Measurements from ENCODE around the gene TBC1D10A.
A peak's percentile ranks its signal among the peaks of the same experiment; 100 is the strongest.

Gene TBC1D10A

DNA sequence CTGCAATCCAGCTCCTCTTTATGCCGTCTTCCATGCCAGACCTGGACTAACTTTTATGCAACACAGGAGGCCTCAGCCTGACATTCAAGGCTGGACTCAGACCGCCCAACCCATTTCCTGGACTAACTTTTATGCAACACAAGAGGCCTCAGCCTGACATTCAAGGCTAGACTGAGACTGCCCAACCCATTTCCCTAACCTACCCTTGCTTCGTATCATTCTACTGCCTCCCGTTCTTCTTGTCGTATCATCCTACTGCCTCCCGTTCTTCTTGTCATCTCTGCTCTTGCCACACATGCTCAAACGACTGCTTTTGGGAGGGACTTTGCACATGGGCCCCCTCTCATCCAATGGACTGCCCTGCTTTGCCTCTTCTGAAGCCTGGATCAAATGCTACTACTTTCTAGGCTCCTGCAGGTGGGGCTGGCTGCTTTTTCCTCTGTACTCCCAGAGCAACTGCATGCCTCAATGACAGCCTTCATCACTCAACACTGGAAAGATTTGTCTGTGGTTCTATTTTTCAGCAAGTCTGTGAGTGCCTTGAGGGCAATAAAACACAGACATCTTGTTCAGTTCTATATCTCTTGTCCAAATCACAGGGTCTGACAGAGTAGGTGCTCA is 7.8 kb downstream of the TBC1D10A start:
- H3K4me3 ChIP-seq (ENCODE audit: low read depth, low read length): no peak overlapping the region
- no peak overlapping the region for H3K27ac ChIP-seq (ENCODE audit: low read depth, low read length)
- no peaks in the 10 kb centered on the region for H3K36me3 ChIP-seq (ENCODE audit: insufficient read depth, low read length)
- peaks cover 24% of the 10 kb centered on the region for H3K4me1 ChIP-seq (ENCODE audit: control insufficient read depth, insufficient read depth, low read length, unreplicated experiment)
- H2AFZ ChIP-seq (ENCODE audit: low read length, unreplicated experiment): no peak overlapping the region
- peaks cover 20% of the 10 kb centered on the region for H3K79me2 ChIP-seq (ENCODE audit: control insufficient read depth, insufficient read depth, low read length, unreplicated experiment)
- H3K27me3 ChIP-seq (ENCODE audit: insufficient read depth, low read length): no peaks in the 10 kb centered on the region

GRCh38 chr22:30317778-30318177 is 9.0 kb downstream of the TBC1D10A start:
- Histone ChIP-seq H3K36me3 (ENCODE audit: insufficient read depth, low read length) (no peaks in the 10 kb centered on the region), H3K4me3 (ENCODE audit: low read depth, low read length) (no peak overlapping the region), H3K79me2 (ENCODE audit: control insufficient read depth, insufficient read depth, low read length, unreplicated experiment) (peaks cover 13% of the 10 kb centered on the region), H3K4me1 (ENCODE audit: control insufficient read depth, insufficient read depth, low read length, unreplicated experiment) (peaks cover 30% of the 10 kb centered on the region), H3K27ac (ENCODE audit: low read depth, low read length) (no peak overlapping the region), H3K27me3 (ENCODE audit: insufficient read depth, low read length) (no peaks in the 10 kb centered on the region), H2AFZ (ENCODE audit: low read length, unreplicated experiment) (no peak overlapping the region)

- no peak overlapping the region; the same call in 1 of the 2 replicates for H3K27ac ChIP-seq (ENCODE audit: low read depth, low read length)
- H3K27me3 ChIP-seq (ENCODE audit: insufficient read depth, low read length): no peaks in the 10 kb centered on the region
- peaks cover 46% of the 10 kb centered on the region for H3K4me1 ChIP-seq (ENCODE audit: control insufficient read depth, insufficient read depth, low read length, unreplicated experiment)
- no peaks in the 10 kb centered on the region for H3K36me3 ChIP-seq (ENCODE audit: insufficient read depth, low read length)
- H2AFZ ChIP-seq (ENCODE audit: low read length, unreplicated experiment): no peak overlapping the region
- H3K4me3 ChIP-seq (ENCODE audit: low read depth, low read length): no peak overlapping the region
- peaks cover 14% of the 10 kb centered on the region for H3K79me2 ChIP-seq (ENCODE audit: control insufficient read depth, insufficient read depth, low read length, unreplicated experiment)
Measured at GRCh38 chr22:30315962-30316576, 10.7 kb downstream of the TBC1D10A start.

GRCh38 chr22:30314915-30315314 is 11.8 kb downstream of the TBC1D10A start:
- H2AFZ ChIP-seq (ENCODE audit: low read length, unreplicated experiment): no peak overlapping the region
- no peaks in the 10 kb centered on the region for H3K36me3 ChIP-seq (ENCODE audit: insufficient read depth, low read length)
- H3K27me3 ChIP-seq (ENCODE audit: insufficient read depth, low read length): no peaks in the 10 kb centered on the region
- peaks cover 56% of the 10 kb centered on the region for H3K4me1 ChIP-seq (ENCODE audit: control insufficient read depth, insufficient read depth, low read length, unreplicated experiment)
- peaks cover 23% of the 10 kb centered on the region for H3K79me2 ChIP-seq (ENCODE audit: control insufficient read depth, insufficient read depth, low read length, unreplicated experiment)
- no peak overlapping the region for H3K27ac ChIP-seq (ENCODE audit: low read depth, low read length)
- no peak overlapping the region for H3K4me3 ChIP-seq (ENCODE audit: low read depth, low read length)

- Histone ChIP-seq H3K4me3 (ENCODE audit: low read depth, low read length) (no peak overlapping the region), H3K27me3 (ENCODE audit: insufficient read depth, low read length) (no peaks in the 10 kb centered on the region), H3K27ac (ENCODE audit: low read depth, low read length) (no peak overlapping the region; the same call in 1 of the 2 replicates), H3K79me2 (ENCODE audit: control insufficient read depth, insufficient read depth, low read length, unreplicated experiment) (peaks cover 31% of the 10 kb centered on the region), H3K36me3 (ENCODE audit: insufficient read depth, low read length) (no peaks in the 10 kb centered on the region), H3K4me1 (ENCODE audit: control insufficient read depth, insufficient read depth, low read length, unreplicated experiment) (peaks cover 56% of the 10 kb centered on the region), H2AFZ (ENCODE audit: low read length, unreplicated experiment) (no peak overlapping the region)
Measured at GRCh38 chr22:30313527-30314363, 13.0 kb downstream of the TBC1D10A start.

- H3K79me2 ChIP-seq (ENCODE audit: control insufficient read depth, insufficient read depth, low read length, unreplicated experiment): peaks cover 28% of the 10 kb centered on the region
- peak overlapping the region; percentile 53; the same call in 1 of the 2 replicates for H3K27ac ChIP-seq (ENCODE audit: low read depth, low read length)
- H3K36me3 ChIP-seq (ENCODE audit: insufficient read depth, low read length): no peaks in the 10 kb centered on the region
- no peak overlapping the region for H2AFZ ChIP-seq (ENCODE audit: low read length, unreplicated experiment)
- H3K4me3 ChIP-seq (ENCODE audit: low read depth, low read length): no peak overlapping the region
- H3K4me1 ChIP-seq (ENCODE audit: control insufficient read depth, insufficient read depth, low read length, unreplicated experiment): peaks cover 54% of the 10 kb centered on the region
- H3K27me3 ChIP-seq (ENCODE audit: insufficient read depth, low read length): no peaks in the 10 kb centered on the region
Measured at GRCh38 chr22:30312053-30312452, 14.7 kb downstream of the TBC1D10A start.

DNA sequence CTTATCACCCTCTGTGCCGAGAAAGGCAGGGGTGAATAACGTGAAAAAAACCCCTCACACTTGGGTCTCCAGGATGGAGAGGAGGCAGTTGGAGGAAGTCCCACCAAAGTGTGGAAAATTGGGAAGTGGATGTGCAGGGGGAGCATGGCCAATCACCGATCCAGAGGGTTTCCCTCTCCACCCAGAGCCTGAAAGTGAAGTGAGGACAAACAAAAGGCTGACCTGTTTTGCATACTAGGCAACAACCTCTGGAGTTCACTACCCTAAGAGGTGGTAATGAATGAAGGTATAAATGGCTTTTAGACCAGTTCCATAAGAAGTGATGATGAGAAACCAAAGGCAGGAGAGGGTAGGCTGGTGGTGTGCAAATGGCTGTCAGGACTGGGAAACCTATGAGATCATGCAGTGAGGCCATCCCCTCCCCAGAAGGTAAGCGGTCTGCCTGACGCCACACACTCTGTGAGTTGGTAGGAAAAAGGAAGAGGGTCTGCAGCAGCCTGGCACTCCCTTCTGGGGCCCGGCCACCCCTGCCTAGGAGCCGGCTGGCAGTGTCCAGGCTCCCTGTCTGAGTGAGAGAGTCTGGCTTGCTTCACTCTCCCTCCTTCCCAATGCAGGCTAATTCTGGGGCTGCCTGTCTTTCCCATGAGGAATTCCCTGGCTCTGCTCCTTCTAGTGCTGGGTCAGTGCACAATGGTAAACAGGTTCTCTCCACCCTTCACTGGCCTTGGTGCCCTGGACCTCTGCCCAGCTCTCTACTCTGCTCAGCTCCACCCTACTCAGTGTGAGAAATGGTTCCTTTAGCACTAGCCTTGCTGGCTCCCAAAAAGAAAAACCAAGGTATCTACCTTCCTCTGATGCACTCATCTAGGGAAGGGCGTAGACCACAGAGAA is 15.6 kb downstream of the TBC1D10A start:
- Histone ChIP-seq H3K36me3 (ENCODE audit: insufficient read depth, low read length) (no peaks in the 10 kb centered on the region), H3K27ac (ENCODE audit: low read depth, low read length) (peak overlapping the region; percentile 53; the same call in 1 of the 2 replicates), H3K79me2 (ENCODE audit: control insufficient read depth, insufficient read depth, low read length, unreplicated experiment) (peaks cover 31% of the 10 kb centered on the region), H3K4me1 (ENCODE audit: control insufficient read depth, insufficient read depth, low read length, unreplicated experiment) (peaks cover 57% of the 10 kb centered on the region), H3K4me3 (ENCODE audit: low read depth, low read length) (no peak overlapping the region), H3K27me3 (ENCODE audit: insufficient read depth, low read length) (no peaks in the 10 kb centered on the region), H2AFZ (ENCODE audit: low read length, unreplicated experiment) (no peak overlapping the region)

DNA sequence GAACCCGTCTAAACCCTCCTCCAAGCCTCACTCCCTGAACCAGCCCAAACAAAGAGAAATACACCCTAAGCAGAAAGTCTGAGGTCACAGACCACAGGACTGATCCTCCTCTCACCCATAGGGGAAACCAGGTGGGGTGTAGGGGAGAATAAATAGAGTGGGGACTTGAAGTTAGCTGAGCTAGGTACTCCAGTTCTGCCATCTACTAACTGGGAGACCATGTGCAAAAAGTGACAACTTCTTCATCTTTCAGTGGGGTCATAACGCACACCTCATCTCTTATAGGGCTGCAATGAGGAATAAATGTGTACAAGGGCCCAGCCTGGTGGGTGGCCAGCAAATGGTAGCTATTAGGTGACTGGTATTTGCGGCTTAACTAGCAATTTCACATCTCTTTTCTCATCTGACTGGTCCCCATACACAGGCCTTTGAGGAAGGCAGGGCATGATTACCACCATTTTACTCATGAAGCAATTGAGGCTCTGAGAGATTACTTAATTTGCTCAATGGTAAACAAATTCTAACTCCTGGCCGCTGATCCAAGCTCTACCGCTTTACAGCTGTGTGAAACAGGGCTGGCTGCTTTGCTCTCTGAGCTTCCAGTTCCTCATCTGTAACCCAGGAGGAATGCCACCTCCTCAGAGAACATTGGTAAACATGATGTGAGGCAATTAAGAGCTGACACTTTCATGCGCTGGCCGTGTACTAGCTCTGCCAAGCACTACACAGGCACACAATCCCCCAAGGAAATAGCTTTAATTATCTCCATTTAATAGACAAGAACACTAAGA is 16.6 kb downstream of the TBC1D10A start:
- no peaks in the 10 kb centered on the region for H3K36me3 ChIP-seq (ENCODE audit: insufficient read depth, low read length)
- H3K4me3 ChIP-seq (ENCODE audit: low read depth, low read length): no peak overlapping the region
- H3K4me1 ChIP-seq (ENCODE audit: control insufficient read depth, insufficient read depth, low read length, unreplicated experiment): peaks cover 59% of the 10 kb centered on the region
- H3K27me3 ChIP-seq (ENCODE audit: insufficient read depth, low read length): no peaks in the 10 kb centered on the region
- H3K27ac ChIP-seq (ENCODE audit: low read depth, low read length): no peak overlapping the region
- H2AFZ ChIP-seq (ENCODE audit: low read length, unreplicated experiment): no peak overlapping the region
- H3K79me2 ChIP-seq (ENCODE audit: control insufficient read depth, insufficient read depth, low read length, unreplicated experiment): peaks cover 35% of the 10 kb centered on the region

- Histone ChIP-seq H3K4me3 (ENCODE audit: low read depth, low read length) (no peak overlapping the region), H3K4me1 (ENCODE audit: control insufficient read depth, insufficient read depth, low read length, unreplicated experiment) (peaks cover 57% of the 10 kb centered on the region), H3K27ac (ENCODE audit: low read depth, low read length) (no peak overlapping the region), H3K27me3 (ENCODE audit: insufficient read depth, low read length) (no peaks in the 10 kb centered on the region), H3K79me2 (ENCODE audit: control insufficient read depth, insufficient read depth, low read length, unreplicated experiment) (peaks cover 38% of the 10 kb centered on the region), H3K36me3 (ENCODE audit: insufficient read depth, low read length) (no peaks in the 10 kb centered on the region), H2AFZ (ENCODE audit: low read length, unreplicated experiment) (no peak overlapping the region)
Measured at GRCh38 chr22:30308518-30309230, 18.1 kb downstream of the TBC1D10A start.
